ENCODE results near the gene IGF2R. TPM values are rescaled to one million over a fixed set of nuclear protein-coding genes. Genes with fewer than 3 reads are reported as not detected.

Gene IGF2R
- total RNA-seq, 4 donors from 2014 or later: 60.0 to 93.4 (median 71.7) TPM

GRCh38 chr6:160057080-160057479 is 88.2 kb downstream of the IGF2R start:
- intact Hi-C loops (cut with DNase I; ENCODE audit: low total_unique reads): no loop called here
- no peak for TF ChIP-seq CTCF (IDR thresholded peaks at IDR 0.05)
- TF ChIP-seq POLR2A (IDR thresholded peaks at IDR 0.05): no peak
- 68 to 70% methylated on average over 6 of the region's 6 CpGs for WGBS, 2 donors
- no peak overlapping the region for H3K4me3 ChIP-seq (ENCODE audit: low read depth, poor library complexity, severe bottlenecking)
- DNase-seq (ENCODE audit: low spot score in 2 of 2): no peak

- TF ChIP-seq CTCF (IDR thresholded peaks at IDR 0.05): no peak
- no peak for TF ChIP-seq POLR2A (IDR thresholded peaks at IDR 0.05)
Observed at GRCh38 chr6:160058603-160059215, 89.8 kb downstream of the IGF2R start.

GRCh38 chr6:160060221-160060620 is 91.3 kb downstream of the IGF2R start:
- TF ChIP-seq CTCF (IDR thresholded peaks at IDR 0.05) (no peak), POLR2A (IDR thresholded peaks at IDR 0.05) (no peak)
- no peak overlapping the region for H3K4me3 ChIP-seq (ENCODE audit: low read depth, poor library complexity, severe bottlenecking)
- WGBS, 2 donors: 93 to 95% methylated on average over 11 of the region's 11 CpGs
- DNase-seq (ENCODE audit: low spot score in 2 of 2): no peak
- intact Hi-C loops (cut with DNase I; ENCODE audit: low total_unique reads): no loop called here

More at GRCh38 chr6:160058603-160059215, 89.8 kb downstream of the IGF2R start:
- no peak for DNase-seq (ENCODE audit: low spot score in 2 of 2)
- H3K4me3 ChIP-seq (ENCODE audit: low read depth, poor library complexity, severe bottlenecking): no peak overlapping the region
- 90 to 92% methylated on average over 6 of the region's 6 CpGs for WGBS, 2 donors
- intact Hi-C loops (cut with DNase I; ENCODE audit: low total_unique reads): no loop called here

GRCh38 chr6:160060920-160061447 is 92.1 kb downstream of the IGF2R start:
- no peak overlapping the region for H3K4me3 ChIP-seq (ENCODE audit: low read depth, poor library complexity, severe bottlenecking)
- no peak for DNase-seq (ENCODE audit: low spot score in 2 of 2)
- WGBS, 2 donors: 88% methylated on average over 4 of the region's 4 CpGs
- TF ChIP-seq CTCF (IDR thresholded peaks at IDR 0.05): no peak
- intact Hi-C loops (cut with DNase I; ENCODE audit: low total_unique reads): no loop called here

- DNase-seq (ENCODE audit: low spot score in 2 of 2): no peak
- no peak overlapping the region for H3K4me3 ChIP-seq (ENCODE audit: low read depth, poor library complexity, severe bottlenecking)
- WGBS, 2 donors: 85 to 88% methylated on average over 8 of the region's 8 CpGs
- intact Hi-C loops (cut with DNase I; ENCODE audit: low total_unique reads): no loop called here
- TF ChIP-seq CTCF (IDR thresholded peaks at IDR 0.05): no peak
- TF ChIP-seq POLR2A (IDR thresholded peaks at IDR 0.05): no peak
Observed at GRCh38 chr6:160063771-160064413, 95.0 kb downstream of the IGF2R start.

All from lower leg skin (tissue), 4 donors.